HepG2 (cell line): ENCODE results near the gene NTS. TPM values are rescaled to one million over a fixed set of nuclear protein-coding genes. Genes with fewer than 3 reads are reported as not detected.

ENCODE experiments used
- ATAC-seq: fragments of 200-7000 bp; cut with Tn5 transposase; 3 replicates; pipeline ENCODE4 v1.9.1; 2020; ENCODE audit warnings: mild to moderate bottlenecking, moderate library complexity
- BruUV-seq: library from RNA; stranded (reverse); fragments of 400-500 nt; replicated peaks from 2 replicates; lab custom pipeline; 2021; lab: Mats Ljungman, UMichigan
- CTCF ChIA-PET: fragments of 300-600 bp; formaldehyde crosslinking; extraction: SDS; loops from one replicate; lab custom pipeline; 2021; ENCODE audit warnings: low total read pairs, inconsistent platforms, low intra/inter-chr PET ratio; lab: Yijun Ruan, JAX
- POLR2A ChIA-PET: fragments of 350-600 bp; sonication (Branson Sonifier 250); formaldehyde crosslinking; loops from one replicate; lab custom pipeline; 2020; ENCODE audit warnings: antibody characterized with exemption, inconsistent platforms; lab: Yijun Ruan, JAX
- DNase-seq: peaks from one replicate; pipeline ENCODE4 v3.0.0-alpha.2; 2015; ENCODE audit warnings: low spot score
- FAIRE-seq: peaks from 3 replicates; lab custom pipeline; 2011; peaks lifted over from hg19 to GRCh38; lab: Jason Lieb, UNC
- H2AFZ ChIP-seq: one replicate; pipeline ENCODE4 v1.6.1; 2011; ENCODE audit warnings: low read length, inconsistent platforms
- H3K27ac ChIP-seq: fragments of 300-600 bp; 3 replicates; pipeline ENCODE4 v1.8.0; 2011; ENCODE audit warnings: mixed run types, mild to moderate bottlenecking, mixed read lengths, low read length, inconsistent platforms; ENCODE audit not compliant: insufficient read depth; ENCODE audit errors: extremely low read length
- H3K27me3 ChIP-seq, 2 experiments: fragments of 200-600 bp in 1 of 2; 2 replicates in 1 of 2; 3 replicates in 1 of 2; pipeline versions ENCODE4 v1.6.0 to v1.8.0; 2011; ENCODE audit warnings: low read length in 2 of 2, mild to moderate bottlenecking in 2 of 2, moderate library complexity in 2 of 2, inconsistent platforms in 1 of 2; ENCODE audit not compliant: insufficient read depth in 2 of 2, control insufficient read depth in 1 of 2
- H3K36me3 ChIP-seq, 2 experiments: fragments of 200-600 bp in 1 of 2; replicated peaks in 1 of 2; 2 replicates in 1 of 2; 3 replicates in 1 of 2; pipeline versions ENCODE4 v1.5.1 to v1.8.0; 2011; ENCODE audit warnings: low read length in 2 of 2, inconsistent platforms in 1 of 2; ENCODE audit not compliant: insufficient read depth in 2 of 2, control insufficient read depth in 1 of 2
- H3K4me1 ChIP-seq: 2 replicates; pipeline ENCODE4 v1.5.1; 2012; ENCODE audit warnings: low read length, inconsistent platforms; ENCODE audit not compliant: insufficient read depth
- H3K4me2 ChIP-seq: 2 replicates; pipeline ENCODE4 v1.6.0; 2011; ENCODE audit warnings: low read depth, low read length, inconsistent platforms
- H3K4me3 ChIP-seq, 3 experiments: fragments of 200-600 bp in 1 of 3; sonication (generic), shearing (Covaris generic) in 1 of 3; replicated peaks in 1 of 3; 2 replicates each; pipeline ENCODE4 v1.5.1; 2011 to 2016; ENCODE audit warnings: low read length in 3 of 3, inconsistent platforms in 2 of 3, low read depth in 2 of 3, mild to moderate bottlenecking in 2 of 3, control low read depth in 1 of 3, mixed read lengths in 1 of 3; ENCODE audit not compliant: insufficient read depth in 1 of 3
- H3K79me2 ChIP-seq: one replicate; pipeline ENCODE4 v1.6.1; 2011; ENCODE audit warnings: low read length, inconsistent platforms; ENCODE audit not compliant: insufficient read depth
- H3K9ac ChIP-seq: 2 replicates; pipeline ENCODE4 v1.6.0; 2011; ENCODE audit warnings: mild to moderate bottlenecking, low read depth, low read length, inconsistent platforms; ENCODE audit not compliant: insufficient read depth
- H3K9me3 ChIP-seq: 2 replicates; pipeline ENCODE4 v1.5.1; 2012; ENCODE audit warnings: mild to moderate bottlenecking, low read length
- H4K20me1 ChIP-seq: 2 replicates; pipeline ENCODE4 v1.6.0; 2011; ENCODE audit warnings: inconsistent platforms, mild to moderate bottlenecking, low read length, moderate library complexity; ENCODE audit not compliant: insufficient read depth
- HOXA7 ChIP-seq: sonication (generic); formaldehyde crosslinking; IDR thresholded peaks from 2 replicates; pipeline ENCODE4 v1.8.1; 2022; ENCODE audit warnings: mild to moderate bottlenecking, missing genetic modification reagents, moderate library complexity
- JUND ChIP-seq: sonication (generic); formaldehyde crosslinking; IDR thresholded peaks from 2 replicates; pipeline ENCODE4 v1.8.0; 2022; ENCODE audit warnings: mild to moderate bottlenecking, missing genetic modification reagents
- KDM4B ChIP-seq: sonication (generic); formaldehyde crosslinking; IDR thresholded peaks from 2 replicates; pipeline ENCODE4 v1.4.0; 2020; ENCODE audit warnings: missing genetic modification reagents
- MTF2 ChIP-seq: sonication (generic); formaldehyde crosslinking; IDR thresholded peaks from 2 replicates; pipeline ENCODE4 v1.5.0; 2020; ENCODE audit warnings: missing genetic modification reagents, borderline replicate concordance
- NBN ChIP-seq: fragments of 450-650 bp; conservative IDR thresholded peaks from 2 replicates; pipeline ENCODE4 v1.6.1; 2017
- PHB2 ChIP-seq: fragments of 450-650 bp; IDR thresholded peaks from 2 replicates; pipeline ENCODE4 v1.6.1; 2018; ENCODE audit not compliant: partially characterized antibody
- THAP7 ChIP-seq: sonication (generic); formaldehyde crosslinking; IDR thresholded peaks from 2 replicates; pipeline ENCODE4 v1.8.1; 2023; ENCODE audit warnings: mild to moderate bottlenecking, missing genetic modification reagents
- ZNF225 ChIP-seq: sonication (generic); formaldehyde crosslinking; IDR thresholded peaks from 2 replicates; pipeline ENCODE4 v1.4.0; 2020; ENCODE audit warnings: mild to moderate bottlenecking, missing genetic modification reagents
- ZNF274 ChIP-seq: sonication (generic); formaldehyde crosslinking; IDR thresholded peaks from 2 replicates; pipeline ENCODE4 v1.5.1; 2020; ENCODE audit warnings: mild to moderate bottlenecking, missing genetic modification reagents
- ZNF414 ChIP-seq: sonication (generic); formaldehyde crosslinking; IDR thresholded peaks from 2 replicates; pipeline ENCODE4 v1.5.0; 2020; ENCODE audit warnings: missing genetic modification reagents
- in situ Hi-C: cut with HindIII; loops from 2 replicates; pipeline ENCODE4 v1.10.0; 2017; ENCODE audit warnings: low pct_unique_long_range_greater_than_20kb; ENCODE audit not compliant: extremely low pct_ligation_motif_present
- intact Hi-C: fragments of 100-400 bp; cut with micrococcal nuclease; formaldehyde crosslinking; loops from one replicate; pipeline ENCODE4 v1.10.0; 2022; ENCODE audit not compliant: unreplicated experiment
- polyA plus RNA-seq, 8 experiments: library from polyadenylated mRNA; depleted of rRNA in 3 of 8; stranded (reverse) in 7 of 8; unstranded in 1 of 8; fragments of >200 nt; fragmentation: Illumina TruSeq in 4 of 8; extraction: Trizol in 4 of 8; gene quantifications; 2 replicates each; pipeline versions ENCODE4 v1.2.1 to v1.2.3, GENCODE V29; 2011 to 2016; ENCODE audit warnings: low read depth in 4 of 8, missing spikeins in 1 of 8, mixed read lengths in 1 of 8; ENCODE audit not compliant: insufficient read depth in 1 of 8
- total RNA-seq, 5 experiments: library from RNA; depleted of rRNA; stranded (reverse); fragments of >200 nt; fragmentation: Illumina TruSeq; extraction: Trizol; gene quantifications; 2 replicates each; pipeline ENCODE4 v1.2.3, GENCODE V29; 2016; ENCODE audit warnings: low read depth in 1 of 5

NTS gene
- total and polyA plus RNA-seq, 2 of the 13 experiments (the other 11 are each of a cell fraction or from before 2014, with no cell fraction given): 0.05 to 0.13 TPM

- Histone ChIP-seq H3K27me3 (no peaks in the 10 kb centered on the region; a peak in 1 of 5 replicates), H3K4me3 (no peak overlapping the region), H4K20me1 (no peaks in the 10 kb centered on the region), H2AFZ (no peak overlapping the region), H3K4me1 (peaks cover 18% of the 10 kb centered on the region), H3K4me2 (no peak overlapping the region), H3K36me3 (no peaks in the 10 kb centered on the region), H3K27ac (no peak overlapping the region), H3K9ac (no peak overlapping the region), H3K79me2 (no peaks in the 10 kb centered on the region), H3K9me3 (no peaks in the 10 kb centered on the region)
- in situ Hi-C loops (no loop called here), intact Hi-C loops (no loop called here)
- ChIA-PET CTCF (no interaction called here), POLR2A (no interaction called here)
- FAIRE-seq: no peak
- TF ChIP-seq NBN (no peak), PHB2 (no peak), KDM4B (CRISPR knock-in tag) (no peak), THAP7 (CRISPR knock-in tag) (no peak), MTF2 (no peak), ZNF414 (CRISPR knock-in tag) (no peak), HOXA7 (CRISPR knock-in tag) (no peak), ZNF225 (CRISPR knock-in tag) (no peak), JUND (CRISPR knock-in tag) (no peak), ZNF274 (no peak)
- no peak for DNase-seq
- no TSS peak for BruUV-seq
- ATAC-seq: no peak
These were observed 40.5 kb upstream of the NTS start for GRCh38 chr12:85833579-85833978.
